Measurements from ENCODE around the gene OVOL1.
"Not testable (repeated sequence)": the region's sequence is repeated elsewhere in the genome, so short reads cannot be mapped to it uniquely, and the experiment has no call there.

The OVOL1 gene

DNA sequence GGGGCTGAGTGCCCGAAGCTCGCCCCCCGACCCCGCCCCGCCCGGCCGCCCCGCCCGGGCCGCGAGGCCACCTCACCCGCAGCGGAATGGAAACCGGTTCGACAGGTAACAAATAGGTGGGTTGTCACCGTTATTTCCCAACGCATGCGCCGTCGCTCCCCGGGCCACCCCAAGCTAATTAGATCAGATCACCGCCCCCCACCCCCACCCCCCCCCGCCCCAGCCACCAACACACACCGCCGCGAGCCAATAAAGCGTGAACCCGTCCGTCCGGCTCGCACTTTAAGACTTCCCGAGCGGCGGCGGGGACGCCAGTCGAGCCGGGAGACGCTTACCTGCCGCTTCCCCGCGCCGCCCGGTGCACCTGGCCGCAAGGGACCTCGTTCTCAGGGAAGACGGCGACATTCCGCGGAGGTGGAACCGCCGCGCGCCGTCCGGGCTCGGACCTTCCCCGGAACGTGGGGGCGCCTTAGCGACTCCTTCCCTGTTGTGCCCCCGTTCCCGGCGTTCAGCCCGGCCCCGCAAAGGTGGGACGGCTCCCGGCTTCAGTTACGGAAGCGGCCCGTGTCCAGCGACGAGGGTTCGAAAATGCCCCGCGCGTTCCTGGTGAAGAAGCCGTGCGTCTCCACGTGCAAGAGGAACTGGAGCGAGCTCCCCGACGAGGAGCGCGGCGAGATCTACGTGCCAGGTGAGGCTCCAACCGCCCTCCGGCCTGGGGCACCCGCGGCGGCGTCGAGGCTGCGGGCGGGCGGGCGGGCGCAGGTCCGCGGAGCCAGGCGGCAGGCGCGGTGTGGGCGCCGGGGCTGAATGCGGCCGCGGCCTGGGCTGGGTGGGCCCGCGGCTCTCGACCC, at the start of gene OVOL1:
TSS of gene OVOL1 (plus strand) at position 278 of the 851 bp plus-strand sequence. CDS start at position 589, 311 bp downstream.
- H3K27me3 Mint-ChIP-seq: peaks cover 59% of the 10 kb centered on the region
- peak within 1 kb of the TSS; percentile 62 for H3K4me3 Mint-ChIP-seq
- H3K36me3 Mint-ChIP-seq (ENCODE audit: low read depth): no peaks in the 10 kb centered on the region
- DNase-seq: no peak
- H3K9me3 Mint-ChIP-seq: no peaks in the 10 kb centered on the region
- no peak within 1 kb of the TSS for H3K27ac Mint-ChIP-seq
- H3K4me1 Mint-ChIP-seq (ENCODE audit: low read depth): peaks cover 40% of the 10 kb centered on the region

DNA sequence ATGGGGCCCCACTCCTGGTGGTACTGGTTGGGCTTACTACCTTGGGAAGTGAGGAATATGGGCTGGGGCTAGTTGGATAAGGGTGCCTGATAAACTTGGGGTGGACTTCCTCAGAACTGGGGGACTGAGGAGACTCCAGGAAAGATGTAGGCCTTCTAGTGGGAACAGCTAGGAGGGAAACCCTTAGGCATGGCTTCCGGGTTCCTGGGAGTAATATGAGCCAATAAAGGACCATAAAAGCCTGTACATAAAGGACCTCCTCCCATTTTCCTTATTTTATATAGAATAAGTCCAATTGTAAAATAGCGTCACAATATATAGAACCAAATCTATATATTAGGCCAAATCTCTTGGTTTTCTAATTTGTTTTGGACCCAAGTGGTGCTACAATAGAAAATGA, 47.8 kb upstream of the OVOL1 start:
- Mint-ChIP-seq H3K4me1 (ENCODE audit: low read depth) (no peaks in the 10 kb centered on the region), H3K9me3 (peaks cover 6% of the 10 kb centered on the region), H3K4me3 (no peak overlapping the region), H3K27ac (no peak overlapping the region), H3K27me3 (peaks cover 25% of the 10 kb centered on the region), H3K36me3 (ENCODE audit: low read depth) (no peaks in the 10 kb centered on the region)
- no peak for DNase-seq

DNA sequence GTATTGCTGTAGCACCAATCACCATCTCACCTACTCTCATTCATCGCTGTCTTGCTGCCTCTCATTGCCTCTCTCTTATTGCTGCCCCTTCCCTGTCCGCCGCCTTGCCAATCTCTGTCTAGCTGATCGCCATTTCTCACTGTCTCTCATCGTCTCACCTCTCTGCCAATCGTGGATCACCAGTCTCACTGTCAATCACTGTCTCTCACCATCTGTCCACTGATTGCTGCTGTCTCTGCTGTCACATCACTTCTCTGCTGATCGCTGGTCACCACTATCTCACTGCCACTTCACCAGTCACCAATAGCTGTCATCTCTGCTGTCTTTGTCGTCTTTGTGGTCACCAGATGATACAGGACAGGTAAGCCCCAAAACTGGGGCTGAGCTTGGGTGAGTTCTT, 45.7 kb upstream of the OVOL1 start:
- Mint-ChIP-seq H3K27me3 (peaks cover 29% of the 10 kb centered on the region), H3K27ac (no peak overlapping the region), H3K36me3 (ENCODE audit: low read depth) (no peaks in the 10 kb centered on the region), H3K4me1 (ENCODE audit: low read depth) (no peaks in the 10 kb centered on the region), H3K9me3 (peaks cover 6% of the 10 kb centered on the region), H3K4me3 (no peak overlapping the region)
- no peak for DNase-seq

DNA sequence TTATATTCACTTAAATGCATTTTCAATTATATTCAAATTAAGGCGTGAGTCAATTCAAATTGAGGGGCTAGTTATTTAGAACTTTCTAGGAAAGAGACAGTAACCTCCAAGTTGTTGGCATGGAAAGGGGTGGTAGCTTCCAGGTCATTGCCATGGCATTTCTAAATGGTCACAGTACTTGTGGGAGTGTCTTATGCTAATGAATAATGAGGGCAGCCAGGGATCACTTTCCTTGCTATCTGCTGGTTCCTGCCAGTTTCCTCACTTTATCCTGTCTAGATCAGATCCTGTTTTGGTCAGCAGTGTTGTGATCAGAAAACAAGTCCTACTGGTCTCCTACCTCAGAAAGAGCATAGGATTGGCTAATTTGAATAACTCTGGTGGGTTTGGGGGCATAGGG, 44.5 kb upstream of the OVOL1 start:
- no peak for DNase-seq
- Mint-ChIP-seq H3K4me1 (ENCODE audit: low read depth) (no peaks in the 10 kb centered on the region), H3K4me3 (no peak overlapping the region), H3K36me3 (ENCODE audit: low read depth) (no peaks in the 10 kb centered on the region), H3K27ac (no peak overlapping the region), H3K27me3 (peaks cover 28% of the 10 kb centered on the region), H3K9me3 (no peaks in the 10 kb centered on the region)

DNA sequence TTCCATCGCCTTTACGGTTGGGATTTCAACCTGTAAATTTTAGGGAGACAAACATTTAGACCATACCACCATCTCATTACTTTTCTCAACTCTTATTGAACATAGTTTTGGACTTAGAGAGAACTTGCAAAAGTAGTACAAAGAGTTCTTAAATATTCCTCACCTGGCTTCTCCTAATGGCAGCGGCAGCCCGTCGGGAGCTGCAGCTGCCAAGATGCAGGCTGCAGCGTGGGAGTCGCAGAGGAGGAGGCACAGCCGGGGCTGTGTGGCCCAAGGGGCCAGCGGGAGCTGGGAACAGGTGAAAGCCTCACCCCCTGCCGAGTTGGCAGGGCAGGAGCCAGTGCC, 43.2 kb upstream of the OVOL1 start:
- Mint-ChIP-seq H3K36me3 (ENCODE audit: low read depth) (no peaks in the 10 kb centered on the region), H3K4me3 (no peak overlapping the region), H3K27ac (no peak overlapping the region), H3K4me1 (ENCODE audit: low read depth) (no peaks in the 10 kb centered on the region), H3K27me3 (peaks cover 22% of the 10 kb centered on the region), H3K9me3 (no peaks in the 10 kb centered on the region)
- no peak for DNase-seq

DNA sequence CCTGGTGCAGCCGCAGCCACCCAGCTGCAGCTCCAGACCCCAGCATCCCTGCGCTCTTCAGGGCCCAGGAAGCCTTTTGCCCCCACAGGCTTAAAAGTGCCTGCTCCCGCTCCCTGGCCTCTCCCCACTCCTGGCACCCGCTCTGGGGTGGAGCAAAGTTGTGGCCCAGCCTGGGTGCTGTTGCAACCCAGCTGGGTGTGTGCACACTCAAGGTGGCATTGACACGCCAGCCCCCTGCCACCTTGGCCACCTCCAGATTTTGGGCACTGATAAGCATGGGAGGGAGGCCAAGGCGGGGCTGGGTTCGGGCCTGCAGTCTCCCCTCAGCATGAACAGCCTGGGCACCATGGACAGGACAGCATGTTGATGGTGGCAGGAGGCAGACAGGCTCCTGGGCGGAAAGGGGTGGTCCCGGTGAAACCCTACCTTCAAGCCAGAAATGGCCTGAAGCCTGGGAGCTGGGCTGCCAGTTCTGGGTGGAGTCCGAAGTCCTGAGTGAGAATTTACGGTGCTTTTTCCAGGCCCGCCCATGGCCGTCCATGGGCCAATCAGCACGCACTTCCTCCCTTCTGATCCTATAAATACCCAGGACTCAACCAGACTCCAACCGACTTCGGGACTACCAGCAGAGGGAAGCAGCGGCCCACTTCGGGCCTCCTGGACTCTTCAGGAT, 42.7 kb upstream of the OVOL1 start:
- no peaks in the 10 kb centered on the region for H3K36me3 Mint-ChIP-seq (ENCODE audit: low read depth)
- no peak overlapping the region for H3K4me3 Mint-ChIP-seq
- peaks cover 24% of the 10 kb centered on the region for H3K27me3 Mint-ChIP-seq
- H3K4me1 Mint-ChIP-seq (ENCODE audit: low read depth): no peaks in the 10 kb centered on the region
- no peak for DNase-seq
- H3K27ac Mint-ChIP-seq: no peak overlapping the region
- no peaks in the 10 kb centered on the region for H3K9me3 Mint-ChIP-seq

DNA sequence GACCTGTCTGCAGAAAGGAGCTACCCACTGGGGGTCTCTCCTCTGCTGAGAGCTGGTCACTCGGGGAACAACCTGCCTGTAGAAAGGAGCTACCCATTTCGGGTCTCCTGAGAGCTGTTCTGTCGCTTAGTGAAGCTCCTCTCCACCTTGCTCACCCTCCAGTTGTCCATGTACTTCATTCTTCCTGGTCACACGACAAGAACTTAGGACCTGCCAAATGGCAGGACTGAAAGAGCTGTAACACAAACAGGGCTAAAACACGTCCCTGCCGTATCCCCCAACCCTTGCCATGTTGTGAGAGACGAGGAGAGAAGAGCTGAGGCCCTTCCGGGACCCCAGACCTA, 42.2 kb upstream of the OVOL1 start:
- no peak overlapping the region for H3K4me3 Mint-ChIP-seq

DNA sequence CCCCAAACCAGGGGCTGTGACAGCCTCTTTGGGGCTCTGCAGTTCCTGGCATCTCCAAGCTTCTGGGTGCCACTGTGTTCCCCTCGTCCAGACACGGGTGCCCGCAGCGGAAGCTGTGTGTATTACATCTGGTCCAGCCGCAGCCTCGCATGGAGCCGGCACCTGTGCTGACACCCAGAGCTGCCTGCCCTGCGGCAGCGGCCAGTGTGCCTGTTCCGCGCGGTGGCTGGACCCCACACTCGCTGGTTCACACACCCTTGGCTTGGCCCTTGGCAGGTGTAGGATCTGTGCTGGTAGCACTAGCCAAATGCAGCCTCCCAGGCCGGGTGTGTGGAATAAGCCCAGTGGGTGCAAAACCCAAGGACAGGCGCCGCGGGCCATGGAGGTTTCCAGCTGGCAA, 41.8 kb upstream of the OVOL1 start:
- H3K27me3 Mint-ChIP-seq: peaks cover 27% of the 10 kb centered on the region
- H3K9me3 Mint-ChIP-seq: no peaks in the 10 kb centered on the region
- H3K4me1 Mint-ChIP-seq (ENCODE audit: low read depth): no peaks in the 10 kb centered on the region
- no peak for DNase-seq
- no peaks in the 10 kb centered on the region for H3K36me3 Mint-ChIP-seq (ENCODE audit: low read depth)
- no peak overlapping the region for H3K4me3 Mint-ChIP-seq
- H3K27ac Mint-ChIP-seq: no peak overlapping the region

More for the DNA sequence above, 42.2 kb upstream of the OVOL1 start:
- no peak for DNase-seq
- Mint-ChIP-seq H3K9me3 (no peaks in the 10 kb centered on the region), H3K27me3 (peaks cover 27% of the 10 kb centered on the region), H3K4me1 (ENCODE audit: low read depth) (no peaks in the 10 kb centered on the region), H3K36me3 (ENCODE audit: low read depth) (no peaks in the 10 kb centered on the region), H3K27ac (no peak overlapping the region)

DNA sequence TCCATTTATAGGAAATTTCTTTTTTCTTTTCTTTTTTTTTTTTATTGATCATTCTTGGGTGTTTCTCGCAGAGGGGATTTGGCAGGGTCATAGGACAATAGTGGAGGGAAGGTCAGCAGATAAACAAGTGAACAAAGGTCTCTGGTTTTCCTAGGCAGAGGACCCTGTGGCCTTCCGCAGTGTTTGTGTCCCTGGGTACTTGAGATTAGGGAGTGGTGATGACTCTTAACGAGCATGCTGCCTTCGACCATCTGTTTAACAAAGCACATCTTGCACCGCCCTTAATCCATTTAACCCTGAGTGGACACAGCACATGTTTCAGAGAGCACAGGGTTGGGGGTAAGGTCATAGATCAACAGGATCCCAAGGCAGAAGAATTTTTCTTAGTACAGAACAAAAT, 24.7 kb upstream of the OVOL1 start:
- peaks cover 19% of the 10 kb centered on the region for H3K27me3 Mint-ChIP-seq
- not testable (repeated sequence) for H3K27ac Mint-ChIP-seq; H3K9me3 Mint-ChIP-seq; H3K36me3 Mint-ChIP-seq (ENCODE audit: low read depth); H3K4me3 Mint-ChIP-seq; H3K4me1 Mint-ChIP-seq (ENCODE audit: low read depth); DNase-seq

DNA sequence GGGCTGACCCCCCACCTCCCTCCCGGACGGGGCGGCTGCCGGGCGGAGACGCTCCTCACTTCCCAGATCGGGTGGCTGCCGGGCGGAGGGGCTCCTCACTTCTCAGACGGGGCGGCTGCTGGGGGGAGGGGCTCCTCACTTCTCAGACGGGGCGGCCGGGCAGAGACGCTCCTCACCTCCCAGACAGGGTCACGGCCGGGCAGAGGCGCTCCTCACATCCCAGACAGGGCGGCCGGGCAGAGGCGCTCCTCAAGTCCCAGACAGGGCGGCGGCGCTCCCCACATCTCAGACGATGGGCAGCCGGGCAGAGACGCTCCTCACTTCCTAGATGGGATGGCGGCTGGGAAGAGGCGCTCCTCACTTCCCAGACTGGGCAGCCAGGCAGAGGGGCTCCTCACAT, 24.0 kb upstream of the OVOL1 start:
- not testable (repeated sequence) for H3K27ac Mint-ChIP-seq; DNase-seq; H3K36me3 Mint-ChIP-seq (ENCODE audit: low read depth); H3K4me3 Mint-ChIP-seq; H3K9me3 Mint-ChIP-seq; H3K4me1 Mint-ChIP-seq (ENCODE audit: low read depth)
- peaks cover 13% of the 10 kb centered on the region for H3K27me3 Mint-ChIP-seq

DNA sequence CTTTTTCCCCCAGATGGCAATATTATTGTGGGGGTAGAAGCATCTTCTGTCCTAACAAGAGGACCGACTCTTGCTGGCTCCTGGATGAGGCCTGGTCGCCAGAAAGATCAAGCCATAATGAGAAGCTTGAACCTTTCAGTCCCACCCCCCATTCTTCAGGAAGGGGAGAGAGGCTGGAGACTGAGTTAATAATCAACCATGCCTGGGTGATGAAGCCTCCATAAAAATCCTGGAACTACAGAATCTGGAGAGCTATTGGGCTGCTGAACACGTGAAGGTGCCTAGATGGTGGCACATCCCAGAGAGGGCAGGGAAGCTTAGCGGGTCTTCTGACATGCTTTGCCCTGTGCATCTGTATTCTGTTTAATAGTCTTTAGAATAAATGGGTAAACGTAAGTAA, 22.4 kb upstream of the OVOL1 start:
- DNase-seq: no peak
- Mint-ChIP-seq H3K4me1 (ENCODE audit: low read depth) (peaks cover 5% of the 10 kb centered on the region), H3K27me3 (peaks cover 9% of the 10 kb centered on the region), H3K4me3 (no peak overlapping the region), H3K9me3 (no peaks in the 10 kb centered on the region), H3K36me3 (ENCODE audit: low read depth) (no peaks in the 10 kb centered on the region), H3K27ac (no peak overlapping the region)

DNA sequence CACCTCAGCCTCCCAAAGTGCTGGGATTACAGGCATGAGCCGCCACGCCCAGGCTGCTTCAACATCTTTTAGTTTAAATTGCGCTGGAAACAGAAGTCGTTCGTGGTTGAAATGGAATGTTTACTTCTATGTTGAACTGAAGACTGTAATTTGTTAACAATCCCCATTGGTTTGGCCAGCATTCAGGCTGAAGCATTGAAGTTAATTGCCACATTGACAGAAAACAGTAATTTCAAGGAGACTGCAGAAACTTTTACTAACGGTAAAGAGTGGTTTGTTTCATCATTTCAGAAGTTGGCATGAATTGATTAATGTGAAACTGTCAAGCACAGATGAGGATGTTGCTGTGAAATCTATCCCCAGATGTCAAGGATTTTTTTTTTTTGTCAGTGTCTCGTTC, 20.3 kb upstream of the OVOL1 start:
- Mint-ChIP-seq H3K4me1 (ENCODE audit: low read depth) (peaks cover 9% of the 10 kb centered on the region), H3K27me3 (no peaks in the 10 kb centered on the region), H3K9me3 (no peaks in the 10 kb centered on the region), H3K36me3 (ENCODE audit: low read depth) (no peaks in the 10 kb centered on the region), H3K4me3 (no peak overlapping the region), H3K27ac (no peak overlapping the region)
- no peak for DNase-seq

DNA sequence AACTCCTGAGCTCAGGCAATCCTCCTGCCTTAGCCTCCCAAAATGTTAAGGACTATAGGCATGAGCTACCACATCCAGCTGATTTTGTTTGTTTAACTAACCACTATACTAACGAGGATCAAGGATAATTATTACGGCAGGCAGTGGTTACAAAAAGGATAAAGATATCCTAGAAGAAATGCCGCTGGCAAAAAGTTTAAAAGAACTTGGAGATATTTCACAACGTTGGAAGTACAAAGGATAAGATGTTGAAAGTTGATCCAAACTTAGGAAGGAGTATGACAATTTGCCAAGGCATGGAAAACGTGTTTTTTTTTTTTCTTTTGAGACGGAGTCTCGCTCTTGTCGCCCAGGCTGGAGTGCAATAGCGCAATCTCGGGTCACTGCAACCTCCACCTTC, 19.5 kb upstream of the OVOL1 start:
- H3K4me3 Mint-ChIP-seq: no peak overlapping the region
- no peak for DNase-seq
- no peaks in the 10 kb centered on the region for H3K36me3 Mint-ChIP-seq (ENCODE audit: low read depth)
- H3K27me3 Mint-ChIP-seq: no peaks in the 10 kb centered on the region
- H3K9me3 Mint-ChIP-seq: no peaks in the 10 kb centered on the region
- peaks cover 9% of the 10 kb centered on the region for H3K4me1 Mint-ChIP-seq (ENCODE audit: low read depth)
- H3K27ac Mint-ChIP-seq: no peak overlapping the region

DNA sequence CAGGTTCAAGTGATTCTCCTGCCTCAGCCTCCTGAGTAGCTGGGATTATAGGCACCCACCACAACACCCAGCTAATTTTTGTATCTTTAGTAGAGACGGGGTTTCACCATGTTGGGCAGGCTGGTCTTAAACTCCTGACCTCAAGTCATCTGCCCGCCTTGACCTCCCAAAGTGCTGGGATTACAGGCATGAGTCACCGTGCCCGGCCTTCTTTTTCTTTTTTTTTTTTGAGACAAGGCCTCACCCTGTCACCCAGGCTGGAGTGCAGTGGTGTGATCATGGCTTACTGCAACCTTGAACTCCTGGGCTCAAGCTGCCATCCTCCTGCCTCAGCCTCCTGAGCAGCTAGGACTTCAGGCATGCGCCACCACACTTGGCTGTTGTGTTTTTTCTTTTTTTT, 19.1 kb upstream of the OVOL1 start:
- not testable (repeated sequence) for DNase-seq; H3K36me3 Mint-ChIP-seq (ENCODE audit: low read depth); H3K27ac Mint-ChIP-seq; H3K27me3 Mint-ChIP-seq; H3K4me1 Mint-ChIP-seq (ENCODE audit: low read depth); H3K9me3 Mint-ChIP-seq; H3K4me3 Mint-ChIP-seq

DNA sequence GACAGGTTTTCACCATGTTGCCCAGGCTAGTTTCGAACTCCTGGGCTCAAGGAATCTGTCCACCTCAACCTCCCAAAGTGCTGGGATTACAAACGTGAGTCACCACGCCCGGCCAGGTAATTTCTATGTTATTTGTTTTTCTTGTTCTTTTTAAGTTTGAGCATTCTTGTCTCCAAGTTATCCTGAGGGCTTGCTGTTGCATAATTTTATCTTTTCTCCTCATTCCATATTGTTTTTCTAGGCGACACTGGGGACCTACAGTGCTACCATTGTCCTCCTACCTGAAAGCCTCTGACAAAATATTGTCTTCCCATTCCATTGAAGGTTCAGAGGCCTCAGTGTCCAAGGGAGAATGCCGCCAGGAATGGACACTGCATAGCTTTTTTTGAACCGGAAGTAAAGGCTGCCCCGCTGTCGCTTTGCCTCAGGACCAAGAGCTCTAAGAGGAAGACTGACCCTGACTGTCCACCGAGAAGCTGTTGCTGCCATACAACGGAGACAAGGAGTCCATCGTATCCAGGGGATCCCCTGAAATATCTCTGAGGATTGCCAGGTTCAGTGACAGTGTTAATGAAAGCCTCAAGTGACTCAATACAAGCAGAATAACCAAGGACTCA, 15.8 kb upstream of the OVOL1 start:
- H3K27me3 Mint-ChIP-seq: no peaks in the 10 kb centered on the region
- DNase-seq: no peak
- no peaks in the 10 kb centered on the region for H3K9me3 Mint-ChIP-seq
- H3K4me1 Mint-ChIP-seq (ENCODE audit: low read depth): peaks cover 27% of the 10 kb centered on the region
- H3K4me3 Mint-ChIP-seq: no peak overlapping the region
- peaks cover under 1% of the 10 kb centered on the region for H3K36me3 Mint-ChIP-seq (ENCODE audit: low read depth)
- H3K27ac Mint-ChIP-seq: no peak overlapping the region

Measured in activated T-cell treated with anti-CD3 and anti-CD28 coated beads, Interleukin-2, amount 50 U/mL, for 24 hours (primary cell).